ENCODE data around the gene TRIM17.

DNA sequence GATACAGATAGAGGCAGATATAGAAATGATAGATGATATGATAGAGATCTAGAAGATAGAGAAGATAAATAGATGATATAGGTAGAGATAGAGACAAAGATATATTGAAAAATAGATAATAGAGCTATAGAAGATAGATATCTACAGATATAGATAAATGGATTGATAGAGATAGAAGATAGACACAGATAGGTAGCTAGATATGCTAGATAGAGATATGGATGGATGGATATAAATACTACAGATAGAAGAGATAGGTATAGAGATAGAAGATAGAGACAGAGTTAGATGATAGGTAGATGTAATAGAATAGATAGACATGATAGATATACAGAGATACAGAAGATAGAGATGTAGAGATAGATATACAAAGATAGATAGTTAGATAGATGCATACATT lies 31.4 kb downstream of the TRIM17 start:
- TF ChIP-seq, protein P1, sequence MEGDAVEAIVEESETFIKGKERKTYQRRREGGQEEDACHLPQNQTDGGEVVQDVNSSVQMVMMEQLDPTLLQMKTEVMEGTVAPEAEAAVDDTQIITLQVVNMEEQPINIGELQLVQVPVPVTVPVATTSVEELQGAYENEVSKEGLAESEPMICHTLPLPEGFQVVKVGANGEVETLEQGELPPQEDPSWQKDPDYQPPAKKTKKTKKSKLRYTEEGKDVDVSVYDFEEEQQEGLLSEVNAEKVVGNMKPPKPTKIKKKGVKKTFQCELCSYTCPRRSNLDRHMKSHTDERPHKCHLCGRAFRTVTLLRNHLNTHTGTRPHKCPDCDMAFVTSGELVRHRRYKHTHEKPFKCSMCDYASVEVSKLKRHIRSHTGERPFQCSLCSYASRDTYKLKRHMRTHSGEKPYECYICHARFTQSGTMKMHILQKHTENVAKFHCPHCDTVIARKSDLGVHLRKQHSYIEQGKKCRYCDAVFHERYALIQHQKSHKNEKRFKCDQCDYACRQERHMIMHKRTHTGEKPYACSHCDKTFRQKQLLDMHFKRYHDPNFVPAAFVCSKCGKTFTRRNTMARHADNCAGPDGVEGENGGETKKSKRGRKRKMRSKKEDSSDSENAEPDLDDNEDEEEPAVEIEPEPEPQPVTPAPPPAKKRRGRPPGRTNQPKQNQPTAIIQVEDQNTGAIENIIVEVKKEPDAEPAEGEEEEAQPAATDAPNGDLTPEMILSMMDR (conservative IDR thresholded peaks at IDR 0.05; ENCODE audit: low read length), result no peak
- TF ChIP-seq EZH2phosphoT487 (IDR thresholded peaks at IDR 0.05; ENCODE audit: borderline replicate concordance, low read depth, low read length), result no peak
